HUES48 (cell line): ENCODE results near the gene TECPR2.
A peak's percentile ranks its signal among the peaks of the same experiment; 100 is the strongest.

Source experiments
- H3K27ac ChIP-seq: one replicate; pipeline ENCODE4 v1.7.0; 2013; ENCODE audit warnings: low read depth, low read length, inconsistent platforms
- H3K27me3 ChIP-seq: 2 replicates; pipeline ENCODE4 v1.6.1; 2013; ENCODE audit warnings: mild to moderate bottlenecking, low read length; ENCODE audit not compliant: control insufficient read depth, insufficient read depth
- H3K36me3 ChIP-seq: 2 replicates; pipeline ENCODE4 v1.6.1; 2013; ENCODE audit warnings: low read length; ENCODE audit not compliant: control insufficient read depth, insufficient read depth
- H3K4me1 ChIP-seq: 2 replicates; pipeline ENCODE4 v1.6.1; 2013; ENCODE audit warnings: mild to moderate bottlenecking, low read length; ENCODE audit not compliant: control insufficient read depth, insufficient read depth
- H3K4me3 ChIP-seq: 2 replicates; pipeline ENCODE4 v1.5.1; 2013; ENCODE audit warnings: mild to moderate bottlenecking, low read depth, low read length
- H3K9ac ChIP-seq: 2 replicates; pipeline ENCODE4 v1.6.1; 2013; ENCODE audit warnings: mild to moderate bottlenecking, low read depth, low read length, moderate library complexity
- H3K9me3 ChIP-seq: 2 replicates; pipeline ENCODE4 v1.6.1; 2013; ENCODE audit warnings: low read length; ENCODE audit not compliant: control insufficient read depth, insufficient read depth

Gene TECPR2

DNA sequence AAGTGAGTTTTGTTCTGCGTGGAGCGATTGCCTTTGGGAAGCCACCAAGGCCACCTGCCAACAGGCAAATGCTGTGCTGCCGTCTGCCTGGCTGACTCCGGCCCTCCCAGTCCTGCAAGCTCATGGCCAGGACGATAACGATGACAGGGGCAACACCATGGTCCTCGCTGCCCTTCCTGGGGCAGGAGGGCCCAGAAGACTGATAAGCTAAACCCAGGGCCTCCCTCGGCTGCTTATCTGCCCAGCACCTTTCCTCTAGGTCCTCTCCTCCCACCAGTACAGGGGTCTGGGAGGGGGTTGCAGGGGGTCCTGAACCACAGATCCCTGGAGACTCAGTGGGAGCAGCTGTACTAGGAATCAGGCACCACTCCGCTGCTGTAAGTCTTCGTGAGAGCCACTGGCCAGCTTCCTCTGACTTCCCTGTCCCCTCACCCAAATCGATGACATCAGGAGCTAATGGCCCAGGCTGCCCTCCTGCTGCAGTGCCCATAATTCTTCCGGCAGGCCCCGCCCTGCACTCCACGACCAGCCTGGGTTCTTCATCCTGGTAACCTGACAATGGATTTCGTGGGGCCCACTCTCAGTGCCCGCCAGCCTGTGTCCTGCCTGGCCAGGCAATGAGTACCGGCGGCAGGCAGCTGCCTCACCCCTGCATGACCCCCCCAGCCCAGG lies 141.7 kb downstream of the TECPR2 start:
- no peaks in the 10 kb centered on the region for H3K9me3 ChIP-seq
- H3K9ac ChIP-seq, result no peak overlapping the region; the same call in 1 of the 2 replicates
- H3K36me3 ChIP-seq, result peaks cover 15% of the 10 kb centered on the region; the same call in 1 of the 2 replicates
- no peak overlapping the region for H3K27ac ChIP-seq
- H3K4me1 ChIP-seq, result no peaks in the 10 kb centered on the region
- H3K4me3 ChIP-seq, result no peak overlapping the region
- no peaks in the 10 kb centered on the region for H3K27me3 ChIP-seq

DNA sequence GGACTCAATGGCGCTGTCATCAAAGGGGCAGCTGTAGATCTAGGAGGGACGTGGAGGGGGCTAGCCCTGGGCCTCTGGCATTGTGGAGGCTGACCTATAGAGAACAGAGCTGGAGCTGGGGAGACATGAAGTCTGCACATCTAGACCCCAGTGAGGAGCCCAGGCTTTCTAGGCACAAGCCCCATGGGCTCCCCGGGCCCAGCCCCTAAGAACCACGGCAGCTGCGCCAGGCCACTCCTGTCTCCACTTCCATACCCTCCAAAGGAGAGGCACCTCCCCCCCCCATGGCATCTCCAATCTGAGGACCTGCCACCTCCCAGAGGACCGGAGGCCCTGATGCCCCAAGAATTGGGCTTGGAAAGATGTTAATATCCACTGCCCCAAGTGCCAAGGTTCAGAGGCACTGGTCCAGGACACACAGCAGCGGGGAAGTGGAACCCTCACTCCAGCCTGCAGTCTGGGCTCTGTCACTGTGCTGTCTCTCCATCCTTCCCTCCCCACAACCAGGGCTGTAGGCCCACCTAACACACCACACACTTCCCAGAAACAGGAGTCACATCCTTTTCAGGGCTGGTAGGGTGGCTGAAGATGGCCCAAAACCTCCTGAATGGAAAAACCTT lies 142.4 kb downstream of the TECPR2 start:
- no peak overlapping the region for H3K27ac ChIP-seq
- no peaks in the 10 kb centered on the region for H3K4me1 ChIP-seq

DNA sequence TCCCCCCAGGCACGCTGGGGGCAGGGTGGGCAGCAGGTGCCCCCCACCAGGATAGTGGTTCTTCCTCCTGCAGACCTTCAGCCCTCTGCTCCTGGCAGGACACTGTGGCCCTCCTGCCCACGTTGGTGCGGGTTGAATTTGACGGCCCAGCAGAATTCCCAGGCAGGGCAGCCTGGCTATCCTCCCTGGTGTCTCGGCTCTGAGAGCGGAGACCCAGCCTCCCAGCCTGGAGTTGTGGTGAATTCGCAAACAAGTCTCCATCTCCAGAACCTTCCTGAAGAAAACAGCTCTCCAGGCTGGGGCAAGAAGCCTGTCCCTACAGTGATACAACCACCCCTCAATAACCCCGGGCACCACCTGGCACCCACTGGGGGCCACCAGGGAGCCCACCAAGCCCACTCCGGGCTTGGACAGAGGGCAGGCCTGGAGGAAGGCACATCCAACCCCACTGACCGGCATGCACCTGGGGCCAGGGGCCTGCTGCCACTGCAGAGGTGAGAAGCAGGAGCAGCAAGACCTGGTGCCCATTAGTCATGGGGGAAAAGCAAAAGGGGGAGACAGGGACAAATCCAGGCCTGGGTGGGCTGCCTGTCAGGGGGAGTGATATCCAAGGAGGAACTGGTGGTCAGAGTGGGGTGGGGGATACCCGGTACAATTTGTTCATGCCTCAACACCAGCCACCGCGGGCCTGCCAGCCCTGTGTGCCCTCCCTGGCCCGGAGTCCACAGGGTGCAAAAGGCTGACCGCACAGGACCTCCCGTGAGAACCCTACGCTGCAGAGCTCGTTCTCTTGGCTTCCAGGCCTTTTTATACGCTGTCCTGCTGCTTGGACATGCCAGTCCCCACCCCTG lies 143.3 kb downstream of the TECPR2 start:
- no peaks in the 10 kb centered on the region for H3K9me3 ChIP-seq
- H3K36me3 ChIP-seq, result peaks cover 15% of the 10 kb centered on the region; the same call in 1 of the 2 replicates
- no peaks in the 10 kb centered on the region for H3K27me3 ChIP-seq
- no peak overlapping the region for H3K27ac ChIP-seq
- H3K4me3 ChIP-seq, result no peak overlapping the region
- peaks cover 7% of the 10 kb centered on the region for H3K4me1 ChIP-seq
- no peak overlapping the region for H3K9ac ChIP-seq

More for the DNA sequence above, 142.4 kb downstream of the TECPR2 start:
- no peaks in the 10 kb centered on the region for H3K9me3 ChIP-seq
- no peak overlapping the region for H3K4me3 ChIP-seq
- H3K36me3 ChIP-seq, result peaks cover 15% of the 10 kb centered on the region; the same call in 1 of the 2 replicates
- H3K9ac ChIP-seq, result no peak overlapping the region
- H3K27me3 ChIP-seq, result no peaks in the 10 kb centered on the region

DNA sequence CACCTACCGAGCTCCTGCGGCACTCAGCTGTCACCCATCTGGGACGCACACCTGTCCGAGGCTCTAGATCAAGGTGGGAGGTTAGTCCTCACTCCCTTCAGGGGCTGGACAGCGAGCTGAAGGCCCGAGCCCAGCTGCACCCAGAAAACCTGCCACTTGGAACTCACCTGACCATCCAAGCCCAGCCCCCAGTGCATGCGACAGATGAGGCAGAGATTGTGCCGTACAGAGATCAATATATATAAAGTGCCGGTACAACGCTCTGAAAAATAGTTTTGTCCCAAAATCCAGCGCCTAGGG lies 143.8 kb downstream of the TECPR2 start:
- no peaks in the 10 kb centered on the region for H3K9me3 ChIP-seq
- H3K27me3 ChIP-seq, result no peaks in the 10 kb centered on the region
- peaks cover 15% of the 10 kb centered on the region; the same call in 1 of the 2 replicates for H3K36me3 ChIP-seq
- no peak overlapping the region for H3K9ac ChIP-seq
- H3K4me1 ChIP-seq, result peaks cover 10% of the 10 kb centered on the region
- no peak overlapping the region for H3K27ac ChIP-seq
- H3K4me3 ChIP-seq, result no peak overlapping the region

DNA sequence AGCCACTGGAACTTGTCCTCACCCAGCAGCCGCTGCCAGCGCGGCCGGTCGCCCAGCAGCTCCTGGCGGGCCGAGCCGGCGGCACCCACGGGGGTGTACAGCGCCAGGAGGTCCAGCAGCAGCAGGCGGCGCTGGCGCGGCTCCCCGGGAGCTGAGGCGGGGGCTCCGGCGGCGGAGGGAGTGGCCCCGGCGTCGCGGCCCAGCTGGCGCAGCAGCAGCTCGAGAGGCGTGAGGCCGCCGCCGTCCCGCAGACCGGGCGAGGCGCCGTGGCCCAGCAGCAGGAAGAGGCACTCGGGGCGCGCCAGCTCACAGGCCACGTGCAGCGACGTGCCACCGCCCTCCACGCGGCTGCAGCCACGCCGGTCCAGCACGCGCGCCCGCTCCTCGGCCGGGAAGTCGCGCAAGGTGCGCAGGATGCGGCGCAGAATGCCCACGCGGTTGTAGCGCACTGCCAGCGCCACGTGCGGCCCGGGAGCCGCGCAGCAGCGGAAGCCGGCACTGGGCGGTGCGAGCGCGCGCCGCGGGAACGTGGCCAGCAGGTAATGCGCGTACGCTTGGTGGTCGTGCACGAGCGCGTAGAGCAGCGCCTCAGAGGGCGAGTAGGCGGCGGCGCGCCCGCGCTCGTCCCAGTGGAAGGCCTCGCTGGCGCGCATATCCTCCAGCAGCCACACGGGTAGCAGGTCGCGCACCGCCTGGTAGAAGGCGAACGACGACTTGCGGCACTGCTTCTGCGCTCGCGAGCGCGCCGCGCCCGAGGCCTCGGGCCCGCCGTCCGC lies 144.5 kb downstream of the TECPR2 start:
- Histone ChIP-seq H3K36me3 (peaks cover 15% of the 10 kb centered on the region; the same call in 1 of the 2 replicates), H3K4me3 (no peak overlapping the region), H3K4me1 (peaks cover 10% of the 10 kb centered on the region), H3K27me3 (no peaks in the 10 kb centered on the region), H3K27ac (no peak overlapping the region), H3K9me3 (no peaks in the 10 kb centered on the region), H3K9ac (no peak overlapping the region)

DNA sequence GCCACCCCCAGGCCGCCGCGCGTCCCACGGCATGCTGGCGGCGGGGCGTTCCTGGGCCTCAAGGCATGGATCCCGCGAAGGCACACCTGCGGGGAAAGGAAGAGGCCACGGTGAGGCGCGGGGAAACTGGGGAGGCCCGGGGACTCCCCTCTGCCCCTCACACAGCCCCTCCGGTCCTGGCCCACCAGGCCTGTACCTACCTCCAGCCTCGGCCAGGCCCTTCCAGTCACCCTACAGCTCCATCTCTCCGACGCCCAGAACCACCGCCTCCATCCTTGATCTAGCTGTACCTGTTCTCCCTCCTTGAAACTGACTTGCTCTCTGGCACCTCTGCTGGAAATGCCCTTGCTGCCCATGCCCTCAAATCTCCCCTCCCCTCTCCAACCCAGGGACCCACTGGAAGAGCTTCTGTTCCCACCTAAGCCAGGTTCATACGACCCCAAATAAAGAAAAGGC lies 145.1 kb downstream of the TECPR2 start:
- Histone ChIP-seq H3K9ac (no peak overlapping the region), H3K4me1 (peaks cover 10% of the 10 kb centered on the region), H3K9me3 (no peaks in the 10 kb centered on the region), H3K4me3 (no peak overlapping the region), H3K36me3 (peaks cover 15% of the 10 kb centered on the region; the same call in 1 of the 2 replicates), H3K27me3 (no peaks in the 10 kb centered on the region), H3K27ac (no peak overlapping the region)

DNA sequence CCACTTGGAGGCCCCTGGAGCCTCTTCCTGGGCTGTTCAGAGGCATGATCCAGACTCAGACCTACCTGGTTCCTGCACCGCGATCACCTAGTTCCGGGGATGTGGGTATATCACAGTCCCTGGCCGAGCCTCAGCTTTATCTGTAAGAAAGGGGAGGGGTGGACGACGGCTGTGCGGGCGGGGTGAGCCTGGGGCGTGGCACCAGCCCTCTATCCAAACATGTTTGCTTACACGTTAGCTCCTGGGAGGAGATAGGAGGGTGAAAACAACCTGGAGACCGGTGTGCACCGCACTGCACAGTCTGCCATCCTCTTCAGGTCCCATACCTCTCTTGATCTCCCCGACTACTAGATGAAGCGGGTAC lies 145.7 kb downstream of the TECPR2 start:
- H3K4me1 ChIP-seq, result peaks cover 10% of the 10 kb centered on the region
- H3K27ac ChIP-seq, result no peak overlapping the region
- H3K9me3 ChIP-seq, result no peaks in the 10 kb centered on the region
- H3K27me3 ChIP-seq, result no peaks in the 10 kb centered on the region
- H3K36me3 ChIP-seq, result peaks cover 15% of the 10 kb centered on the region; the same call in 1 of the 2 replicates
- H3K9ac ChIP-seq, result no peak overlapping the region
- H3K4me3 ChIP-seq, result peak overlapping the region; percentile 77; the same call in 1 of the 2 replicates

DNA sequence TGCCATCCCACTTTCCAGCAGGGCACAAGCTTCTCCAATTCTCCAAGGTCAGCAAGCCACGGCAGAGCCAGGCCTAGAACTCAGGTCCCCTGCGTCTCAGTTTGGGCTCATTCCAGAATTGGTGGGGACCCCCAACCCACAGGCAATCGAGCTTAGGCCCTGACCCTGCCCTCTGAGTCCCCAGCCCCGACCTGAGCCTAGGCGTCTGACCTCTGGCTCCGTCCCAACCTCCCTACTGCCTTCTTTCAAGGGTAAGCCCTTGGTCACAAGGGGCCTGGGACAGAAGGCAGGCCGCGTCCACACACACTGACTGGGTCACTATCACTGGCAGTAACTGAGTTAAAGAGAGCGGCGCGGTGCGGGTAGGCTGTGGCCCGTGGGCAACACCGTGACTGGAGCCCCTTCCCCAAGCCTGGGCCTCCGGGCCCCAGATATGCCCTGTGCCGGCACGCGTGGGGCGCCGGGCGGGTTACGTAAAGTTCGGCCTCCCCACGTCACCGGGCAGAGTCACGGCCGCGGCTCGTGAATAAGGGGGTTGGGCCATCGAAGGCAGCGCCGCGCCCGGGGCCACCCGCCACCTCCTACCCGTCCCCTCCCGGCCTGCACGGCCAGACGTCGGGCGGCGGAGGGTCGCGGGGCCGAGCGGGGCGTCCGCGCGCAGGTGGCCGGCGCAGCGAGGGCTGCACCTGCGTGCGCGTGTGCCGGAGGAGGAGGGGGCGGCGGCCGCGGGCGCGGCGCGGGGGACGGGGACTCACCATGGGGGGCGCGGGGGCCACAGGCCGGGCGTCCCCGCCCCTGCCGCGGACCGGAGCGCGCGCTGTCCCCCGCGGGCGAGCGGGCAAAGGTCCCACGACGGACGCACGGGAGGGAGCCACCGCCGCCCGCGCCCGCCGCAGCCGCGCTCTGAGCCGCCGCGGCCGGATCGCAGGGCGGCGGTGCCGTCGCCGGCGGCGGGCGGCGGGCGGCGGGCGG lies 146.3 kb downstream of the TECPR2 start:
- Histone ChIP-seq H3K4me1 (peaks cover 10% of the 10 kb centered on the region), H3K9ac (peak overlapping the region; percentile 64), H3K4me3 (peak overlapping the region; percentile 77), H3K9me3 (no peaks in the 10 kb centered on the region), H3K36me3 (peaks cover 15% of the 10 kb centered on the region; the same call in 1 of the 2 replicates), H3K27me3 (no peaks in the 10 kb centered on the region), H3K27ac (no peak overlapping the region)

DNA sequence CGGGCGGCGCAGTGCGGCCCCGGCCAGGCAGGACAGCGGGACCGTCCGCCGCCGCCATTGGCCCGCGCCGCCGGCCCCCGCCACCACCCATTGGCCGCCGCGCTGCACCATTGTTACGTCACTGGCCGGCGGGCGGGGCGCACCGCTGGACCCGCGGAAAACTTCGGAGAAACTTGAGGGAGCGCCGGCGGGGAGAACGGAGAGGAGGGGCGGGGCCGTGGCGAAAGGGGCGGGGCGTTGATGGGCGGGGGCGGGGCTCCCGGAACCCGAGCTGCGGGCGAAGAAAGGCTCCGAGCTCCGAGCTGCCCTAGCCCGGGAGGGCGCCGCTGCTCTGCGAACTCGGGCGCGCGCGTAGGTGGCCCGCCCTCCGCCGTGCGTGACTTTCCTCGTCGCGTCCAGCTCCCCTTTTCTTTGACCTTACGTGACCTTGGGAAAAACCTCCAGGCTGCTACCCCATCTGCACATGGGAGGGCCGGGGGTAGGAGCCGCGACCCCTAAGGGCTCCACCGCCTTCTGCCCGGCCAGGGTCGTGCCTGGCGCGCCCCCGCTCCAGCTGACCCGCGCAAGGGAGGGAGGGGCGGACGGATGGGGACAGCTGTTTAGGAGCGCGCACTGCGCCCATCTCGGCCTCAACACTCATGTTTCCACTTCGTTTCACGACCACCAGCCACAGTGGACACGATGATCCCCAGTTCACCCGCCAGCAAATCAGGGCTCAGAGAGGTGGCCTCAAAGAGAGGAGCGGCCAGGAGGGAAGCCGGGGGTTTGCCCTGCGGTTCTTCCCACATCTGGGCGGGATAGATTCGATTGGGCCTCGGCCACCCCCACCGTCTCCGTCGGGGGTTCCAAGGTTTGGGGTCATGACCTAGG lies 147.2 kb downstream of the TECPR2 start, which contains the start of gene ANKRD9:
Gene ANKRD9 (minus strand): TSS at position 31 of the 870 bp plus-strand sequence. CDS start 1,887 bp downstream, outside the sequence.
- Histone ChIP-seq H3K9ac (peak within 1 kb of the TSS; percentile 64), H3K4me1 (peaks cover 10% of the 10 kb centered on the region), H3K4me3 (peak within 1 kb of the TSS; percentile 77), H3K27me3 (no peaks in the 10 kb centered on the region), H3K36me3 (peaks cover 15% of the 10 kb centered on the region; the same call in 1 of the 2 replicates), H3K27ac (peak within 1 kb of the TSS; percentile 18), H3K9me3 (no peaks in the 10 kb centered on the region)
